RCC 7860 (cell line): Measurements from ENCODE around the gene SERP1.

ENCODE experiments used
- DNase-seq: peaks from one replicate; pipeline ENCODE4 v3.0.0-alpha.2; 2015; ENCODE audit warnings: low spot score
- FAIRE-seq: peaks from 2 replicates; lab custom pipeline; 2012; peaks lifted over from hg19 to GRCh38; lab: Jason Lieb, UNC

Gene SERP1

GRCh38 chr3:150546226-150547044, at the start of gene SERP1, which contains the start of gene EIF2A:
Gene SERP1, minus strand, starts transcription at chr3:150546496. Its CDS starts 361 bp downstream, at chr3:150546135.
Gene EIF2A, plus strand, starts transcription at chr3:150546787. Its CDS starts 16 bp downstream, at chr3:150546803.
- DNase-seq (peak; percentile 96), FAIRE-seq (peak; percentile 94)

- FAIRE-seq (no peak), DNase-seq (no peak)
Observed at GRCh38 chr3:150594150-150594549, 47.9 kb upstream of the SERP1 start.

GRCh38 chr3:150589759-150590158, 43.5 kb upstream of the SERP1 start:
- DNase-seq = no peak
- FAIRE-seq = no peak

- DNase-seq (no peak), FAIRE-seq (no peak)
Observed at GRCh38 chr3:150588027-150588830, 41.9 kb upstream of the SERP1 start.

- FAIRE-seq (no peak), DNase-seq (no peak)
Observed at GRCh38 chr3:150583028-150583427, 36.7 kb upstream of the SERP1 start.

- FAIRE-seq (no peak), DNase-seq (no peak)
Observed at GRCh38 chr3:150582620-150583019, 36.3 kb upstream of the SERP1 start.

GRCh38 chr3:150581174-150581573, 34.9 kb upstream of the SERP1 start:
- no peak for DNase-seq
- no peak for FAIRE-seq

- DNase-seq = no peak
- no peak for FAIRE-seq
Observed at GRCh38 chr3:150577855-150578254, 31.6 kb upstream of the SERP1 start.

GRCh38 chr3:150567328-150567727, 21.0 kb upstream of the SERP1 start:
- no peak for FAIRE-seq
- no peak for DNase-seq

- DNase-seq (no peak), FAIRE-seq (no peak)
Observed at GRCh38 chr3:150564243-150564642, 17.9 kb upstream of the SERP1 start.

- no peak for FAIRE-seq
- DNase-seq = no peak
Observed at GRCh38 chr3:150557725-150558124, 11.4 kb upstream of the SERP1 start.

- DNase-seq (no peak), FAIRE-seq (no peak)
Observed at GRCh38 chr3:150556792-150557191, 10.5 kb upstream of the SERP1 start.

GRCh38 chr3:150555859-150556436, 9.7 kb upstream of the SERP1 start:
- FAIRE-seq (no peak), DNase-seq (no peak)

GRCh38 chr3:150547045-150547741, 897 bp upstream of the SERP1 start:
- DNase-seq = no peak
- FAIRE-seq = no peak

GRCh38 chr3:150545419-150546225, 674 bp downstream of the SERP1 start:
- no peak for DNase-seq
- no peak for FAIRE-seq

- FAIRE-seq (no peak), DNase-seq (no peak)
Observed at GRCh38 chr3:150544726-150545125, 1.6 kb downstream of the SERP1 start.

- FAIRE-seq = peak; percentile 76
Observed at GRCh38 chr3:150544041-150544440, 2.3 kb downstream of the SERP1 start.

GRCh38 chr3:150543531-150543930, 2.8 kb downstream of the SERP1 start:
- DNase-seq (no peak), FAIRE-seq (no peak)

More at GRCh38 chr3:150544041-150544440, 2.3 kb downstream of the SERP1 start:
- DNase-seq = peak; percentile 50

- no peak for FAIRE-seq
- no peak for DNase-seq
Observed at GRCh38 chr3:150543128-150543527, 3.2 kb downstream of the SERP1 start.

GRCh38 chr3:150540991-150541390, 5.3 kb downstream of the SERP1 start:
- no peak for FAIRE-seq

More at GRCh38 chr3:150540991-150541390, 5.3 kb downstream of the SERP1 start:
- no peak for DNase-seq
